IMR-90 (cell line): ENCODE results near the gene PRELID2. TPM values are rescaled to one million over a fixed set of nuclear protein-coding genes. Genes with fewer than 3 reads are reported as not detected.

Source experiments
- ATAC-seq: fragments of 200-7000 bp; cut with Tn5 transposase; 2 replicates; pipeline ENCODE4 v1.9.1; 2020; ENCODE audit warnings: low read depth, mild to moderate bottlenecking, moderate library complexity
- BruUV-seq: library from RNA; stranded (reverse); fragments of 400-500 nt; replicated peaks from 2 replicates; lab custom pipeline; 2021; lab: Mats Ljungman, UMichigan
- CTCF ChIA-PET: fragments of 300-600 bp; formaldehyde crosslinking; extraction: SDS; loops from one replicate; lab custom pipeline; 2021; ENCODE audit warnings: antibody characterized with exemption; lab: Yijun Ruan, JAX
- POLR2A ChIA-PET: fragments of 300-600 bp; sonication (Branson Sonifier 250); formaldehyde crosslinking; loops from one replicate; lab custom pipeline; 2022; ENCODE audit warnings: antibody characterized with exemption; ENCODE audit not compliant: unreplicated experiment; lab: Charles Lee
- DNase-seq: peaks from one replicate; pipeline ENCODE4 v3.0.0; 2013
- H2AFZ ChIP-seq: replicated peaks from 2 replicates; pipeline ENCODE3; 2013; ENCODE audit warnings: low read length, mild to moderate bottlenecking; ENCODE audit not compliant: poor library complexity
- H2AK5ac ChIP-seq: 2 replicates; pipeline ENCODE4 v1.6.1; 2013; ENCODE audit warnings: low read depth, low read length, inconsistent platforms
- H2AK9ac ChIP-seq: replicated peaks from 2 replicates; pipeline ENCODE3; 2013; ENCODE audit warnings: mild to moderate bottlenecking, low read depth, low read length, moderate library complexity; ENCODE audit not compliant: poor library complexity
- H2BK120ac ChIP-seq: 2 replicates; pipeline ENCODE4 v1.6.1; 2013; ENCODE audit warnings: low read depth, low read length, inconsistent platforms
- H2BK15ac ChIP-seq: 3 replicates; pipeline ENCODE4 v1.6.1; 2013; ENCODE audit warnings: low read depth, low read length, inconsistent platforms
- H2BK20ac ChIP-seq: 2 replicates; pipeline ENCODE4 v1.6.1; 2013; ENCODE audit warnings: low read depth, mild to moderate bottlenecking, inconsistent platforms, low read length, moderate library complexity
- H2BK5ac ChIP-seq: 2 replicates; pipeline ENCODE4 v1.6.1; 2013; ENCODE audit warnings: mild to moderate bottlenecking, low read depth, low read length, inconsistent platforms; ENCODE audit not compliant: poor library complexity, severe bottlenecking
- H3K14ac ChIP-seq: replicated peaks from 2 replicates; pipeline ENCODE4 v1.6.1; 2013; ENCODE audit warnings: low read depth, low read length, inconsistent platforms
- H3K18ac ChIP-seq: 2 replicates; pipeline ENCODE4 v1.6.1; 2013; ENCODE audit warnings: low read depth, low read length, control low read depth
- H3K23ac ChIP-seq: 2 replicates; pipeline ENCODE4 v1.6.1; 2013; ENCODE audit warnings: low read depth, low read length, inconsistent platforms
- H3K27ac ChIP-seq: 2 replicates; pipeline ENCODE4 v1.5.1; 2013; ENCODE audit warnings: mild to moderate bottlenecking, control low read depth, low read length; ENCODE audit not compliant: insufficient read depth
- H3K27me3 ChIP-seq: 2 replicates; pipeline ENCODE4 v1.6.1; 2013; ENCODE audit warnings: low read length; ENCODE audit not compliant: control insufficient read depth, insufficient read depth
- H3K36me3 ChIP-seq: 2 replicates; pipeline ENCODE4 v1.6.1; 2013; ENCODE audit warnings: low read length, mixed read lengths; ENCODE audit not compliant: control insufficient read depth, insufficient read depth
- H3K4ac ChIP-seq: 2 replicates; pipeline ENCODE4 v1.6.1; 2013; ENCODE audit warnings: low read depth, low read length, inconsistent platforms
- H3K4me1 ChIP-seq: 2 replicates; pipeline ENCODE4 v1.6.1; 2013; ENCODE audit warnings: low read length, mixed read lengths; ENCODE audit not compliant: control insufficient read depth, insufficient read depth
- H3K4me2 ChIP-seq: 2 replicates; pipeline ENCODE4 v1.6.1; 2013; ENCODE audit warnings: low read depth, mild to moderate bottlenecking, control low read depth, low read length, moderate library complexity
- H3K4me3 ChIP-seq: 2 replicates; pipeline ENCODE4 v1.5.1; 2013; ENCODE audit warnings: low read depth, mild to moderate bottlenecking, control low read depth, low read length, moderate library complexity; ENCODE audit not compliant: insufficient read depth
- H3K56ac ChIP-seq: 2 replicates; pipeline ENCODE4 v1.6.1; 2013; ENCODE audit warnings: low read length, inconsistent platforms; ENCODE audit not compliant: insufficient read depth; ENCODE audit errors: extremely low read depth
- H3K79me1 ChIP-seq, 2 experiments: 2 replicates each; pipeline ENCODE4 v1.6.1; 2013; ENCODE audit warnings: low read length in 2 of 2, inconsistent platforms in 1 of 2, low read depth in 1 of 2
- H3K9ac ChIP-seq: 2 replicates; pipeline ENCODE4 v1.6.1; 2013; ENCODE audit warnings: low read depth, low read length, control low read depth
- H3K9me1 ChIP-seq: 2 replicates; pipeline ENCODE4 v1.6.1; 2013; ENCODE audit warnings: low read length, inconsistent platforms; ENCODE audit not compliant: insufficient read depth
- H3K9me3 ChIP-seq: 2 replicates; pipeline ENCODE4 v1.6.1; 2013; ENCODE audit warnings: low read length; ENCODE audit not compliant: control insufficient read depth, insufficient read depth
- H4K20me1 ChIP-seq: 2 replicates; pipeline ENCODE4 v1.6.1; 2013; ENCODE audit warnings: low read length, inconsistent platforms; ENCODE audit not compliant: insufficient read depth
- H4K5ac ChIP-seq: 2 replicates; pipeline ENCODE4 v1.6.1; 2013; ENCODE audit warnings: mild to moderate bottlenecking, low read depth, low read length, control low read depth
- H4K8ac ChIP-seq, 2 experiments: 2 replicates each; pipeline ENCODE4 v1.6.1; 2013; ENCODE audit warnings: low read depth in 2 of 2, low read length in 2 of 2, control low read depth in 1 of 2, inconsistent platforms in 1 of 2
- H4K91ac ChIP-seq: 2 replicates; pipeline ENCODE4 v1.6.1; 2013; ENCODE audit warnings: low read depth, low read length, inconsistent platforms; ENCODE audit not compliant: insufficient read depth
- BHLHE40 ChIP-seq: fragments of 150-350 bp; IDR thresholded peaks from 2 replicates; pipeline ENCODE4 v1.6.1; 2016; ENCODE audit warnings: mild to moderate bottlenecking, low read depth, low read length
- CEBPB ChIP-seq: IDR thresholded peaks from 2 replicates; pipeline ENCODE4 v1.6.1; 2012; ENCODE audit warnings: low read depth, low read length, improper control_type of control experiment
- CHD1 ChIP-seq: IDR thresholded peaks from 2 replicates; pipeline ENCODE4 v1.6.1; 2012; ENCODE audit warnings: low read depth, low read length, improper control_type of control experiment
- CTCF ChIP-seq: conservative IDR thresholded peaks from 2 replicates; pipeline ENCODE4 v1.5.1; 2012; ENCODE audit warnings: mild to moderate bottlenecking, low read depth, low read length, improper control_type of control experiment
- ELK1 ChIP-seq: fragments of 150-350 bp; IDR thresholded peaks from 2 replicates; pipeline ENCODE4 v1.6.1; 2016; ENCODE audit warnings: low read depth, mild to moderate bottlenecking, low read length, moderate library complexity, borderline replicate concordance
- FOS ChIP-seq: fragments of 150-350 bp; IDR thresholded peaks from 2 replicates; pipeline ENCODE4 v1.6.1; 2016; ENCODE audit warnings: low read depth, low read length
- MAFK ChIP-seq: IDR thresholded peaks from 2 replicates; pipeline ENCODE4 v1.6.1; 2012; ENCODE audit warnings: low read depth, low read length, improper control_type of control experiment
- MAZ ChIP-seq: IDR thresholded peaks from 2 replicates; pipeline ENCODE4 v1.6.1; 2012; ENCODE audit warnings: low read depth, mild to moderate bottlenecking, low read length, improper control_type of control experiment, moderate library complexity, borderline replicate concordance
- MXI1 ChIP-seq: IDR thresholded peaks from 2 replicates; pipeline ENCODE4 v1.6.1; 2012; ENCODE audit warnings: low read depth, mild to moderate bottlenecking, low read length, moderate library complexity, borderline replicate concordance
- NFE2L2 ChIP-seq: fragments of 150-350 bp; IDR thresholded peaks from 2 replicates; pipeline ENCODE4 v1.6.1; 2016; ENCODE audit warnings: low read depth, mild to moderate bottlenecking, low read length
- POLR2A ChIP-seq: IDR thresholded peaks from 2 replicates; pipeline ENCODE4 v1.6.1; 2012; ENCODE audit warnings: mild to moderate bottlenecking, low read depth, low read length
- RAD21 ChIP-seq: IDR thresholded peaks from 2 replicates; pipeline ENCODE4 v1.6.1; 2012; ENCODE audit warnings: low read length, improper control_type of control experiment
- RCOR1 ChIP-seq: IDR thresholded peaks from 2 replicates; pipeline ENCODE4 v1.6.1; 2012; ENCODE audit warnings: mild to moderate bottlenecking, low read length, improper control_type of control experiment; ENCODE audit not compliant: insufficient replicate concordance
- RFX5 ChIP-seq: IDR thresholded peaks from 2 replicates; pipeline ENCODE4 v1.8.0; 2012; ENCODE audit warnings: low read depth, mild to moderate bottlenecking, low read length, moderate library complexity
- SMC3 ChIP-seq: fragments of 150-350 bp; IDR thresholded peaks from 2 replicates; pipeline ENCODE4 v1.6.1; 2016; ENCODE audit warnings: low read depth, mild to moderate bottlenecking, antibody characterized with exemption, low read length, moderate library complexity
- USF2 ChIP-seq: fragments of 150-350 bp; IDR thresholded peaks from 2 replicates; pipeline ENCODE4 v1.6.1; 2017; ENCODE audit warnings: mild to moderate bottlenecking, antibody characterized with exemption, low read length, low read depth
- WGBS, 2 experiments: methylation state at CpG; one replicate each; pipeline versions ENCODE4 v1.1.5 to v1.1.7; 2013; ENCODE audit warnings: missing lambda C conversion rate in 2 of 2; ENCODE audit not compliant: insufficient read length in 1 of 2; ENCODE audit errors: extremely low coverage in 2 of 2; 5-methylcytosine and 5-hydroxymethylcytosine counted together
- dilution Hi-C: fragments of 300-500 bp; cut with HindIII; formaldehyde crosslinking; loops from one replicate; pipeline ENCODE4 v1.14.3; 2018; ENCODE audit warnings: low sequenced_read_pairs; ENCODE audit not compliant: unreplicated experiment
- in situ Hi-C: fragments of 300-500 bp; cut with MboI; formaldehyde crosslinking; loops from 3 replicates; pipeline ENCODE4 v1.14.3; 2019; ENCODE audit warnings: low sequenced_read_pairs, inconsistent platforms, mixed read lengths
- intact Hi-C: fragments of 100-400 bp; cut with micrococcal nuclease; formaldehyde crosslinking; loops from 2 replicates; pipeline ENCODE4 v1.10.0; 2022
- polyA plus RNA-seq, 3 experiments: library from polyadenylated mRNA; depleted of rRNA; stranded (reverse); fragments of >200 nt; gene quantifications; 2 replicates each; pipeline ENCODE4 v1.2.3, GENCODE V29; 2012; ENCODE audit warnings: low replicate concordance in 1 of 3
- total RNA-seq: library from RNA; depleted of rRNA; stranded (reverse); fragments of >200 nt; gene quantifications from 2 replicates; pipeline ENCODE4 v1.2.3, GENCODE V29; 2012

Gene PRELID2
- total and polyA plus RNA-seq, 2 of the 4 experiments (the other 2 are of a cell fraction) = 4.9 to 8.6 TPM

- Histone ChIP-seq H4K5ac (no peak overlapping the region), H3K4me2 (no peak overlapping the region), H3K9me3 (no peaks in the 10 kb centered on the region), H2AK5ac (no peak overlapping the region), H3K79me1 (no peaks in the 10 kb centered on the region), H2BK20ac (no peak overlapping the region), H3K4ac (no peak overlapping the region), H2AFZ (no peak overlapping the region), H2BK5ac (no peak overlapping the region), H3K27me3 (no peaks in the 10 kb centered on the region), H2BK15ac (no peak overlapping the region), H3K4me3 (no peak overlapping the region), H4K20me1 (no peaks in the 10 kb centered on the region), H2AK9ac (no peak overlapping the region), H3K56ac (no peak overlapping the region), H3K4me1 (peaks cover 2% of the 10 kb centered on the region; the same call in 1 of the 2 replicates), H4K91ac (no peak overlapping the region), H4K8ac (no peak overlapping the region), H3K14ac (no peak overlapping the region), H3K27ac (no peak overlapping the region), H3K36me3 (no peaks in the 10 kb centered on the region), H3K23ac (no peak overlapping the region), H3K18ac (no peak overlapping the region), H3K9ac (no peak overlapping the region), H2BK120ac (no peak overlapping the region), H3K9me1 (peaks cover 4% of the 10 kb centered on the region; the same call in 1 of the 2 replicates)
- ATAC-seq (no peak), DNase-seq (no peak)
- intact Hi-C loops (no loop called here), in situ Hi-C loops (no loop called here), dilution Hi-C loops (no loop called here)
- no CpG with 5 or more reads among the region's 2 CpGs for WGBS, 2 experiments
- TF ChIP-seq BHLHE40 = no peak
- no peak for TF ChIP-seq CEBPB
- TF ChIP-seq RCOR1 = no peak
- no peak for TF ChIP-seq NFE2L2
- no peak for TF ChIP-seq FOS
- no peak for TF ChIP-seq CHD1
- no peak for TF ChIP-seq ELK1
- no peak for TF ChIP-seq USF2
- no peak for TF ChIP-seq MAZ
- no peak for TF ChIP-seq MXI1
- no peak for TF ChIP-seq MAFK
- no peak for TF ChIP-seq SMC3
- TF ChIP-seq RAD21 = no peak
- no peak for TF ChIP-seq RFX5
- no peak for TF ChIP-seq POLR2A
- no peak for TF ChIP-seq CTCF
- ChIA-PET CTCF (no interaction called here), POLR2A (no interaction called here)
- no TSS peak for BruUV-seq
Observed at GRCh38 chr5:145780982-145781381, 54.2 kb downstream of the PRELID2 start.
